T-helper 17 cell (primary cell): Measurements from ENCODE around the gene HTR1D. TPM values are rescaled to one million over a fixed set of nuclear protein-coding genes. Genes with fewer than 3 reads are reported as not detected.
"Not testable (repeated sequence)": the region's sequence is repeated elsewhere in the genome, so short reads cannot be mapped to it uniquely, and the experiment has no call there.

Source experiments
- ATAC-seq: fragments of 150-1000 bp; cut with Tn5 transposase; 2 replicates; pipeline ENCODE4 v1.10.0; 2021; ENCODE audit warnings: mild to moderate bottlenecking, moderate library complexity
- DNase-seq, 3 donors: peaks; one replicate each; pipeline versions ENCODE4 v3.0.0 to v3.0.0-alpha.2; 2020 to 2021
- H3K9me3 ChIP-seq: one replicate; pipeline ENCODE4 v1.7.0; 2013; ENCODE audit warnings: low read length, mild to moderate bottlenecking; ENCODE audit not compliant: control insufficient read depth, poor library complexity, severe bottlenecking
- H3K27ac Mint-ChIP-seq: one replicate; pipeline ENCODE4 v1.8.0; 2022; ENCODE audit warnings: mild to moderate bottlenecking, moderate library complexity, mixed read lengths
- H3K27me3 Mint-ChIP-seq: one replicate; pipeline ENCODE4 v1.8.0; 2022; ENCODE audit warnings: mixed read lengths
- H3K36me3 Mint-ChIP-seq: one replicate; pipeline ENCODE4 v1.8.0; 2022; ENCODE audit warnings: low read depth, mixed read lengths
- H3K4me1 Mint-ChIP-seq: one replicate; pipeline ENCODE4 v1.8.0; 2022; ENCODE audit warnings: mild to moderate bottlenecking, mixed read lengths
- H3K4me3 Mint-ChIP-seq: one replicate; pipeline ENCODE4 v1.8.0; 2022; ENCODE audit warnings: mild to moderate bottlenecking, moderate library complexity, mixed read lengths
- total RNA-seq, 4 donors: library from RNA in 2 of 4; stranded (reverse) in 2 of 4; gene quantifications; one replicate each; pipeline ENCODE4 v1.2.3 and lab custom pipeline; 2022 to 2026

The HTR1D gene, protein sequence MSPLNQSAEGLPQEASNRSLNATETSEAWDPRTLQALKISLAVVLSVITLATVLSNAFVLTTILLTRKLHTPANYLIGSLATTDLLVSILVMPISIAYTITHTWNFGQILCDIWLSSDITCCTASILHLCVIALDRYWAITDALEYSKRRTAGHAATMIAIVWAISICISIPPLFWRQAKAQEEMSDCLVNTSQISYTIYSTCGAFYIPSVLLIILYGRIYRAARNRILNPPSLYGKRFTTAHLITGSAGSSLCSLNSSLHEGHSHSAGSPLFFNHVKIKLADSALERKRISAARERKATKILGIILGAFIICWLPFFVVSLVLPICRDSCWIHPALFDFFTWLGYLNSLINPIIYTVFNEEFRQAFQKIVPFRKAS
- total RNA-seq (not detected), total RNA-seq (lab: John Stamatoyannopoulos, UW) (0 reads per million in 2 donors)

- H3K27ac Mint-ChIP-seq, result no peak within 1 kb of the TSS
- no peak for ATAC-seq
- DNase-seq, result no peak
Observed at GRCh38 chr1:23217421-23218115, at the start of gene HTR1D. TSS of gene HTR1D (minus strand) at chr1:23217502. CDS start at chr1:23194219, 23,283 bp downstream.

DNA sequence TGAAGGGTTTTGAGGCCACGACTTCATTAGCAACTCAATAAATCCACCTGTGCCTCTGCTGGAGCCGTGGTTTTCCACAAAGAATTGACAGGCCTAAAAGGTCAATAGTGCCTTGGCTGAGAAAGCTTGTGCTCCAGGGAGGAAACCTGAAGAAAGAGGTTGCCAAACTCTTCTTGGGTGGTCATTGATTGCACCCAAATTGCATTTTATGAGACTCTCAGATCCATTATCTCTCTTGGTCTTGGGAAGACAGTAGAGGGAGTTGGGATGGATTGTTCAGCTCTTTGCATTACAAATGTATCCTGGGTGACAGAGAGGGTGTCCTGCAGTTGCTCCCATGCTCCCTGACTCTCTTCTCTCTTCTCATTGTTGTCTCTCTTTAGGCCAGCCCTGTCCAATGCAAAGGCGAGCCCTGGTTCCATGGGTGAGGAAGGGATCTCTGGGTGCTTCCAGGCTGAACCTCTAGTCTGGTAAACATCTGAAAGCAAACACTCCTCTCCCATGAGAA is 46.1 kb upstream of the HTR1D start:
- H3K27me3 Mint-ChIP-seq, result peaks cover 11% of the 10 kb centered on the region
- H3K36me3 Mint-ChIP-seq, result no peaks in the 10 kb centered on the region
- no peak overlapping the region for H3K4me3 Mint-ChIP-seq
- no peak overlapping the region for H3K27ac Mint-ChIP-seq
- ATAC-seq (no peak), DNase-seq (no peak)
- peaks cover 2% of the 10 kb centered on the region for H3K4me1 Mint-ChIP-seq
- H3K9me3 ChIP-seq, result no peaks in the 10 kb centered on the region

More at GRCh38 chr1:23217421-23218115, at the start of gene HTR1D:
- Mint-ChIP-seq H3K27me3 (peaks cover 85% of the 10 kb centered on the region), H3K4me3 (peak within 1 kb of the TSS; percentile 81), H3K36me3 (peaks cover 7% of the 10 kb centered on the region), H3K4me1 (peaks cover 6% of the 10 kb centered on the region)
- H3K9me3 ChIP-seq, result no peaks in the 10 kb centered on the region

DNA sequence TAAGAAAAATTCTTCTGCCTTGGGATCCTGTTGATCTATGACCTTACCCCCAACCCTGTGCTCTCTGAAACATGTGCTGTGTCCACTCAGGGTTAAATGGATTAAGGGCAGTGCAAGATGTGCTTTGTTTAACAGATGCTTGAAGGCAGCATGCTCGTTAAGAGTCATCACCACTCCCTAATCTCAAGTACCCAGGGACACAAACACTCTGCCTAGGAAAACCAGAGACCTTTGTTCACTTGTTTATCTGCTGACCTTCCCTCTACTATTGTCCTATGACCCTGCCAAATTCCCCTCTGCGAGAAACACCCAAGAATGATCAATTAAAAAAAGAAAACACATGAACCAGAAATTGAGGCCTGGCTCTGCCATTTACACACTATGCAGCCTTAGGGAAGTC is 40.8 kb upstream of the HTR1D start:
- H3K4me1 Mint-ChIP-seq, H3K9me3 ChIP-seq, DNase-seq, H3K4me3 Mint-ChIP-seq, ATAC-seq, H3K36me3 Mint-ChIP-seq, H3K27me3 Mint-ChIP-seq, H3K27ac Mint-ChIP-seq: not testable (repeated sequence)

DNA sequence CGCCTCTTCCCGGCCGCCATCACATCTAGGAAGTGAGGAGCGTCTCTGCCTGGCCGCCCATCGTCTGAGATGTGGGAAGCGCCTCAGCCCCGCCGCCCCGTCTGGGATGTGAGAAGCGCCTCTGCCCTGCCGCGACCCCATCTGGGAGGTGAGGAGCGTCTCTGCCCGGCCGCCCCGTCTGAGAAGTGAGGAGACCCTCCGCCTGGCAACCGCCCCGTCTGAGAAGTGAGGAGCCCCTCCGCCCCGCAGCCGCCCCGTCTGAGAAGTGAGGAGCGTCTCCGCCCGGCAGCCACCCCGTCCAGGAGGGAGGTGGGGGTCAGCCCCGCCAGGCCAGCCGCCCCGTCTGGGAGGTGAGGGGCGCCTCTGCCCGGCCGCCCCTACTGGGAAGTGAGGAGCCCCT is 40.1 kb upstream of the HTR1D start:
- H3K4me3 Mint-ChIP-seq, H3K9me3 ChIP-seq, H3K27me3 Mint-ChIP-seq, DNase-seq, H3K4me1 Mint-ChIP-seq, H3K27ac Mint-ChIP-seq, ATAC-seq, H3K36me3 Mint-ChIP-seq: not testable (repeated sequence)

DNA sequence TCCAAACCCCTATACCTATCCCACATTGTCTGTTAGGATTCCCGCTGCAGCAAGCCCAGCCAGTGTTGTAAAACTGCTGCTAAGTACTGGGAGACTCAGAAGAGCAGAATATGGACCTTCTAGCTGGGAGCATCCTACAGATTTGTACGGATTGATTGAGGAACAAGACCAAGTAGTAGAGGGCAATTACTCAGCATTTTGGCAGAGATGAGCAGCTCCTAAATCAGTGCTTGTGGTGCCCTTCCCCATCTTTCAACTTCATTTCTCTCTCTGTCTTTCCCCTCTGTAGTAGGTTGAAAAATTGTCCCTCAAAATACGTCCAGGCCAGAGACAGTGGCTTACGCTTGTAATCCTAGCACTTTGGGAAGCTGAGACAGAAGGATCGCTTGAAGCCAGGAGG is 37.3 kb upstream of the HTR1D start:
- peaks cover 7% of the 10 kb centered on the region for H3K27me3 Mint-ChIP-seq
- H3K27ac Mint-ChIP-seq, result peak overlapping the region; percentile 45
- DNase-seq, result no peak
- no peak for ATAC-seq
- no peaks in the 10 kb centered on the region for H3K36me3 Mint-ChIP-seq
- no peak overlapping the region for H3K4me3 Mint-ChIP-seq
- no peaks in the 10 kb centered on the region for H3K4me1 Mint-ChIP-seq
- no peaks in the 10 kb centered on the region for H3K9me3 ChIP-seq

DNA sequence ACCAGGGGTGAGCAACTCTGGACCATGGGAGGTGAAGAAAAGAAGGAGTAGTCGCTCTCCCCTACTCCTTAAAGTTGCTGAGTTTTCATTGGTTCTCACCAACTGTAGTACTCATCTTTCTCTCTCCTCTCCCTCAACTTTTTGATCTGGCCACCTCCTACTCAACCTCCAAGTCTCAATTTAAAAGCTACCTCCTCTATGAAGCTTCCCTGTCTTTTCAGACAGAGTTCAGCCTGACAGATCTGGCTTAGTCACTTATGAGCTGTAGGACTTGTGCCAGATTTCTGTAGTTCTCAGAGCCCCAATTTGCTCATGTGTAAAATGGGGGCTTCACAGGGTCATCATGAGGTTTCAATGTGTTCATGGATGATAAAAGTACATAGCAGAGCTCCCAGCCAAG is 34.5 kb upstream of the HTR1D start:
- Mint-ChIP-seq H3K27me3 (peaks cover 8% of the 10 kb centered on the region), H3K27ac (no peak overlapping the region)

GRCh38 chr1:23249787-23250454 is 32.6 kb upstream of the HTR1D start:
- H3K4me3 Mint-ChIP-seq, result no peak overlapping the region
- peaks cover 10% of the 10 kb centered on the region for H3K27me3 Mint-ChIP-seq
- ATAC-seq, result no peak
- H3K9me3 ChIP-seq, result no peaks in the 10 kb centered on the region
- no peaks in the 10 kb centered on the region for H3K4me1 Mint-ChIP-seq
- DNase-seq, result no peak
- H3K36me3 Mint-ChIP-seq, result no peaks in the 10 kb centered on the region
- no peak overlapping the region for H3K27ac Mint-ChIP-seq

More for the DNA sequence above, 34.5 kb upstream of the HTR1D start:
- no peak for ATAC-seq
- DNase-seq, result no peak
- H3K36me3 Mint-ChIP-seq, result no peaks in the 10 kb centered on the region
- no peak overlapping the region for H3K4me3 Mint-ChIP-seq
- H3K9me3 ChIP-seq, result no peaks in the 10 kb centered on the region
- H3K4me1 Mint-ChIP-seq, result no peaks in the 10 kb centered on the region

DNA sequence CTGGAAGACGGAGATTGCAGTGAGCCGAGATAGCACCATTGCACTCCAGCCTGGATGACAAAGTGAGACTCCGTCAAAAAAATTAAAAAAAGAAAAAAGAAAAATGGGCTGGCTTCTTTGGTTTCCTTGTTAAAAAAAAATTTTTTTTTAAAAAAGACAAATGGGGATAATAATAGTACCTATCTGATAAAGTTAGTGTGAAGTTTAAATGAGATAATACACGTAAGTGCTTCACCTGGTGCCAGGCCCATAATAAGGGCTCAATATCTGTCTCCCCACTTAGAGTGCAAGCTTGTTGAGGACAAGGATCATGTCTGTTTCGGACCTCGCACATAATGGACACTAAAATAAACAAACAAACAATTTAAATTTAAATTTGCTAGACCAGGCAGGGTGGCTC is 30.0 kb upstream of the HTR1D start:
- Mint-ChIP-seq H3K27me3 (peaks cover 18% of the 10 kb centered on the region), H3K4me3 (no peak overlapping the region), H3K36me3 (no peaks in the 10 kb centered on the region), H3K4me1 (no peaks in the 10 kb centered on the region), H3K27ac (no peak overlapping the region)
- no peaks in the 10 kb centered on the region for H3K9me3 ChIP-seq
- ATAC-seq (no peak), DNase-seq (no peak)

DNA sequence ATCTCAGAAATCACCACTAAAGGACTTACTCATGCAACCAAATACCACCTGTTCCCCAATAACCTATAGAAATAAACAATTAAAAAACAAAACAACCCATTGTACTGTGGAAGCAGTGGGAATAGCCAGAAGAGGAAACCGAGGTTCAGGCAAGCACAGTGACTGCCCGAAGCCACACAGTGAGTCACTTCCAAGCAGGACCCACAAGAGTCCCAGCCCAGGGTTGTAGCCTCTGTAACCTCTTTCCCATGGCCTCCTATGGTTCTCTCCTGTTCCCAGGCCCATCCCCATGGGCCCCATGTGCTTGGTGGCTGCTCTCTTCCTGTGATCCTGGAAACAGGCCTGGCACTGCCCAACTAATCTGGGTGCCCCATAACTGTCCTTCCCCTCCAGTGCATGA is 29.0 kb upstream of the HTR1D start:
- no peak overlapping the region for H3K27ac Mint-ChIP-seq
- ATAC-seq, result no peak
- no peaks in the 10 kb centered on the region for H3K9me3 ChIP-seq
- DNase-seq, result no peak
- no peaks in the 10 kb centered on the region for H3K4me1 Mint-ChIP-seq
- peaks cover 18% of the 10 kb centered on the region for H3K27me3 Mint-ChIP-seq
- no peaks in the 10 kb centered on the region for H3K36me3 Mint-ChIP-seq
- H3K4me3 Mint-ChIP-seq, result peak overlapping the region; percentile 63

DNA sequence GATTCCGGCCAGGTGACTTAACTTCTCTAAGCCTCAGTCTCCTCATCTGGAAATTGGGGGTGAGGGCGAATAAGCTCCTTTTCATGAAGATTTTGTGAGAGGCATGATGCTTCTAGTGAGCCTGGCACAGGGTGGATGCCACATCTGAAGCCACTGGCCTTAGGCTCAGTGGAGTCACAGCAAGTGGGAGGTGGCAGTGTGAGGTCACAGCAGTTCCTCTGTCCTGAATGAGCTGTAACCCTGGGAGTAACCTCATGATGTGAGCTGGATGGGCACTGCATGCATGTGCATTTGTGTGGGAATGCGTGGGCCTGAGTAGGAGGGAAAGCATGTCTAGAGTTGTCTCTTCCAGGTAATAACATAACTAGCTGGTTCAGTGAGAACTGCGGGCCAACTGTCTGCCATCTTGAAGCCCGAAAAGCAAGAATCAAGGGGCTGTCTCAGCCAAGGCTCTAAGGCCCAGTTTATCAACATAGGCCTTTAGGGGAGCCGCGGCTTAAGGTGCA is 27.0 kb upstream of the HTR1D start:
- DNase-seq (no peak), ATAC-seq (no peak)
- Mint-ChIP-seq H3K36me3 (no peaks in the 10 kb centered on the region), H3K4me1 (no peaks in the 10 kb centered on the region), H3K4me3 (no peak overlapping the region), H3K27me3 (peaks cover 10% of the 10 kb centered on the region), H3K27ac (no peak overlapping the region)
- H3K9me3 ChIP-seq, result no peaks in the 10 kb centered on the region

DNA sequence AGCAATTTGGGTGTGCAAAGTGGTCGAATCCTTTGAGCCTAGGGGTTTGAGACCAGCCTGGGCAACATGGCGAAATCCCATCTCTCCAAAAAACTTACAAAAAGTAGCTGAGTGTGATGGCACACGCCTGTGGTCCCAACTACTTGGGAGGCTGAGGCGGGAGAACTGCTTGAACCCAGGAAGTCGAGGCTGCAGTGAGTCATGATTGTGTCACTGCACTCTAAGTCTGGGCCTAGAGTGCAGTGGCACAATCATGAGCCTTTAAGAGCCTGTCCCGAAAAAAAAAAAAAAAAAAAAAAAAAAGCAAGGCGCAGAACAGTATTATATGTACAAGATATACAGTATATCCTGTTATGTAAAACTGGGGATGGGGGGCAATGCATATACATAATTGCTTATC is 25.1 kb upstream of the HTR1D start:
- Mint-ChIP-seq H3K4me1 (no peaks in the 10 kb centered on the region), H3K27ac (no peak overlapping the region), H3K27me3 (peaks cover 22% of the 10 kb centered on the region), H3K36me3 (no peaks in the 10 kb centered on the region), H3K4me3 (no peak overlapping the region)
- DNase-seq, result no peak
- no peaks in the 10 kb centered on the region for H3K9me3 ChIP-seq
- no peak for ATAC-seq

- Mint-ChIP-seq H3K4me3 (no peak overlapping the region), H3K27me3 (peaks cover 21% of the 10 kb centered on the region), H3K27ac (no peak overlapping the region), H3K4me1 (no peaks in the 10 kb centered on the region), H3K36me3 (no peaks in the 10 kb centered on the region)
- ATAC-seq (no peak), DNase-seq (no peak)
- H3K9me3 ChIP-seq, result no peaks in the 10 kb centered on the region
Observed at GRCh38 chr1:23239638-23240295, 22.5 kb upstream of the HTR1D start.

DNA sequence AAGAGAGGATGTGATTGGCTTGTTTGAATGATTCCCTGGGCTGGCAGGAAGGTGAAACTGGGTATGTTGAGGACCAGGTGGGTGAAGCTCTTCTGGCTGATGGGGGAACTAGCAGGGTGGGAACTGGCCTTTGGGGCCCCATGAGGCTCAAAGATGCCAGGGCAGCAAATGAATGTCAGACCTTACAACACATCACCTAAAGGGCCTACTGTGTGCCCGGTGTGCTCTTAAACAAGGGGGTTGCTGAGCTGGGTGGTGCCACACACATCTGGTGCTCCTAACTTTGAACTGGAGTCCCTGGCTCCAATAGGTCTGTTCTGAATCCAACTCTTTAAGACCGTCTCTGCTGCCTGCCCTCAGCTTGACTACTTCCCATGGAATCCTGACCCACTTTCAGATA is 21.3 kb upstream of the HTR1D start:
- peaks cover 20% of the 10 kb centered on the region for H3K27me3 Mint-ChIP-seq
- H3K4me3 Mint-ChIP-seq, result no peak overlapping the region
- ATAC-seq (no peak), DNase-seq (no peak)
- H3K9me3 ChIP-seq, result no peaks in the 10 kb centered on the region
- no peaks in the 10 kb centered on the region for H3K36me3 Mint-ChIP-seq
- no peak overlapping the region for H3K27ac Mint-ChIP-seq
- no peaks in the 10 kb centered on the region for H3K4me1 Mint-ChIP-seq
